ENCODE results near the gene SHC3. TPM values are rescaled to one million over a fixed set of nuclear protein-coding genes. Genes with fewer than 3 reads are reported as not detected.

The SHC3 gene
- total RNA-seq, 3 donors from 2014 or later (not counting 1 experiment from before 2014, with no cell fraction given), result 0.02 to 0.09 (median 0.08) TPM

- no peak overlapping the region for H3K4me3 ChIP-seq (ENCODE audit: low read length)
- Mint-ChIP-seq H3K36me3 (no peaks in the 10 kb centered on the region), H3K4me3 (no peak overlapping the region), H3K4me1 (no peaks in the 10 kb centered on the region), H3K9me3 (no peaks in the 10 kb centered on the region), H3K27ac (no peak overlapping the region), H3K27me3 (ENCODE audit: low read depth in 2 of 2) (peaks cover 24 to 44% of the 10 kb centered on the region in 2 donors)
- no peak for DNase-seq
- no peak overlapping the region for H3K27ac ChIP-seq (ENCODE audit: low read length)
- no peaks in the 10 kb centered on the region for H3K9me3 ChIP-seq (ENCODE audit: control insufficient read depth, insufficient read depth, low read length)
- intact Hi-C loops (cut with micrococcal nuclease), result no loop called here
- no peaks in the 10 kb centered on the region for H3K4me1 ChIP-seq (ENCODE audit: control insufficient read depth, insufficient read depth, low read length)
- no peaks in the 10 kb centered on the region for H3K27me3 ChIP-seq (ENCODE audit: control insufficient read depth, insufficient read depth, low read length)
- TF ChIP-seq CTCF (IDR thresholded peaks at IDR 0.05), result no peak
- WGBS (ENCODE audit: insufficient coverage), result 69% methylated on average over 4 of the region's 5 CpGs
- ATAC-seq, result peak in 1 of 3 donors; percentile 5
- no peaks in the 10 kb centered on the region for H3K36me3 ChIP-seq (ENCODE audit: control insufficient read depth, insufficient read depth, low read length)
Observed at GRCh38 chr9:89185980-89186379, 7.4 kb upstream of the SHC3 start.

- WGBS (ENCODE audit: insufficient coverage), result 72% methylated on average over 3 of the region's 3 CpGs
- peaks cover 8% of the 10 kb centered on the region for H3K4me1 ChIP-seq (ENCODE audit: control insufficient read depth, insufficient read depth, low read length)
- Mint-ChIP-seq H3K36me3 (no peaks in the 10 kb centered on the region), H3K4me3 (no peak overlapping the region), H3K9me3 (no peaks in the 10 kb centered on the region), H3K4me1 (peaks cover 8 to 19% of the 10 kb centered on the region in 2 donors), H3K27ac (no peak overlapping the region), H3K27me3 (ENCODE audit: low read depth in 2 of 2) (peaks cover 32 to 47% of the 10 kb centered on the region in 2 donors)
- no peak overlapping the region for H3K27ac ChIP-seq (ENCODE audit: low read length)
- DNase-seq (no peak), ATAC-seq (no peak)
- H3K9me3 ChIP-seq (ENCODE audit: control insufficient read depth, insufficient read depth, low read length), result no peaks in the 10 kb centered on the region
- no peak overlapping the region for H3K4me3 ChIP-seq (ENCODE audit: low read length)
- H3K36me3 ChIP-seq (ENCODE audit: control insufficient read depth, insufficient read depth, low read length), result no peaks in the 10 kb centered on the region
- intact Hi-C loops (cut with micrococcal nuclease), result no loop called here
- TF ChIP-seq CTCF (IDR thresholded peaks at IDR 0.05), result no peak
- H3K27me3 ChIP-seq (ENCODE audit: control insufficient read depth, insufficient read depth, low read length), result peaks cover 17% of the 10 kb centered on the region
Observed at GRCh38 chr9:89183146-89183545, 4.5 kb upstream of the SHC3 start.

GRCh38 chr9:89182369-89182768, 3.8 kb upstream of the SHC3 start:
- no peaks in the 10 kb centered on the region for H3K9me3 Mint-ChIP-seq
- H3K27me3 ChIP-seq (ENCODE audit: control insufficient read depth, insufficient read depth, low read length), result peaks cover 21% of the 10 kb centered on the region
- TF ChIP-seq CTCF (IDR thresholded peaks at IDR 0.05), result no peak
- ATAC-seq (no peak), DNase-seq (no peak)
- H3K27ac Mint-ChIP-seq, result no peak overlapping the region
- H3K36me3 ChIP-seq (ENCODE audit: control insufficient read depth, insufficient read depth, low read length), result no peaks in the 10 kb centered on the region
- intact Hi-C loops (cut with micrococcal nuclease), result no loop called here
- 94% methylated on average over 8 of the region's 10 CpGs for WGBS (ENCODE audit: insufficient coverage)
- no peaks in the 10 kb centered on the region for H3K36me3 Mint-ChIP-seq
- H3K4me1 Mint-ChIP-seq, result peaks cover 8 to 19% of the 10 kb centered on the region in 2 donors
- H3K9me3 ChIP-seq (ENCODE audit: control insufficient read depth, insufficient read depth, low read length), result no peaks in the 10 kb centered on the region
- H3K27me3 Mint-ChIP-seq (ENCODE audit: low read depth in 2 of 2), result peaks cover 34 to 47% of the 10 kb centered on the region in 2 donors
- H3K4me3 Mint-ChIP-seq, result no peak overlapping the region
- H3K4me1 ChIP-seq (ENCODE audit: control insufficient read depth, insufficient read depth, low read length), result peaks cover 8% of the 10 kb centered on the region
- H3K4me3 ChIP-seq (ENCODE audit: low read length), result no peak overlapping the region
- H3K27ac ChIP-seq (ENCODE audit: low read length), result no peak overlapping the region

Measured in natural killer cell (primary cell).